MM.1S (cell line): ENCODE measurements around the gene MGAT5.

Experiments
- DNase-seq: peaks from one replicate; pipeline ENCODE4 v3.0.0-alpha.2; 2015
- H2AFZ ChIP-seq: fragments of 300-600 bp; sonication (generic); 2 replicates; pipeline ENCODE4 v1.6.0; 2016; ENCODE audit warnings: antibody characterized with exemption, low read length
- H3F3A ChIP-seq: fragments of 300-600 bp; sonication (generic); 2 replicates; pipeline ENCODE4 v1.6.1; 2016; ENCODE audit warnings: mild to moderate bottlenecking, antibody characterized with exemption, low read length, moderate library complexity, mixed read lengths; ENCODE audit not compliant: insufficient read depth
- H3K27ac ChIP-seq: fragments of 300-600 bp; sonication (generic); 2 replicates; pipeline ENCODE4 v1.5.1; 2016; ENCODE audit warnings: mild to moderate bottlenecking, low read length
- H3K27me3 ChIP-seq: fragments of 300-600 bp; sonication (generic); replicated peaks from 2 replicates; pipeline ENCODE4 v1.6.0; 2016; ENCODE audit warnings: low read length; ENCODE audit not compliant: insufficient read depth
- H3K36me3 ChIP-seq: fragments of 300-600 bp; sonication (generic); replicated peaks from 2 replicates; pipeline ENCODE4 v1.6.1; 2016; ENCODE audit warnings: mild to moderate bottlenecking, low read length, mixed read lengths; ENCODE audit not compliant: insufficient read depth
- H3K4me1 ChIP-seq: fragments of 300-600 bp; sonication (generic); 2 replicates; pipeline ENCODE4 v1.6.1; 2016; ENCODE audit warnings: low read length, mixed read lengths
- H3K4me2 ChIP-seq: fragments of 300-600 bp; sonication (generic); 2 replicates; pipeline ENCODE4 v1.6.0; 2016; ENCODE audit warnings: low read depth, low read length
- H3K4me3 ChIP-seq: fragments of 300-600 bp; sonication (generic); 2 replicates; pipeline ENCODE4 v1.5.1; 2016; ENCODE audit warnings: low read length, mixed read lengths
- H3K79me2 ChIP-seq: fragments of 300-600 bp; sonication (generic); 2 replicates; pipeline ENCODE4 v1.6.1; 2016; ENCODE audit warnings: mixed run types, low read length, mixed read lengths
- H3K9ac ChIP-seq: fragments of 300-600 bp; sonication (generic); 2 replicates; pipeline ENCODE4 v1.6.1; 2016; ENCODE audit warnings: low read length, mixed read lengths
- H3K9me2 ChIP-seq: fragments of 300-600 bp; sonication (generic); replicated peaks from 2 replicates; pipeline ENCODE4 v1.6.1; 2016; ENCODE audit warnings: mild to moderate bottlenecking, low read length, mixed read lengths; ENCODE audit not compliant: insufficient read depth
- H3K9me3 ChIP-seq: fragments of 300-600 bp; sonication (generic); replicated peaks from 2 replicates; pipeline ENCODE4 v1.6.1; 2016; ENCODE audit warnings: mild to moderate bottlenecking, low read length, mixed read lengths; ENCODE audit not compliant: insufficient read depth
- H4K20me1 ChIP-seq: fragments of 300-600 bp; sonication (generic); 2 replicates; pipeline ENCODE4 v1.6.1; 2016; ENCODE audit warnings: mild to moderate bottlenecking, low read length, moderate library complexity, mixed read lengths; ENCODE audit not compliant: insufficient read depth
- EZH2 ChIP-seq: fragments of 300-600 bp; sonication (generic); optimal IDR thresholded peaks from 2 replicates; pipeline ENCODE3; 2017; ENCODE audit warnings: low read depth, mild to moderate bottlenecking, antibody characterized with exemption, low read length, mixed read lengths
- EZH2phosphoT487 ChIP-seq: fragments of 300-600 bp; sonication (generic); IDR thresholded peaks from 2 replicates; pipeline ENCODE4 v1.6.1; 2018; ENCODE audit warnings: antibody characterized with exemption, low read length
- TF ChIP-seq, protein P1 (sequence below): fragments of 300-600 bp; sonication (generic); IDR thresholded peaks from 2 replicates; pipeline ENCODE4 v1.5.1; 2016; ENCODE audit warnings: antibody characterized with exemption, low read length, mixed read lengths

Gene MGAT5

DNA sequence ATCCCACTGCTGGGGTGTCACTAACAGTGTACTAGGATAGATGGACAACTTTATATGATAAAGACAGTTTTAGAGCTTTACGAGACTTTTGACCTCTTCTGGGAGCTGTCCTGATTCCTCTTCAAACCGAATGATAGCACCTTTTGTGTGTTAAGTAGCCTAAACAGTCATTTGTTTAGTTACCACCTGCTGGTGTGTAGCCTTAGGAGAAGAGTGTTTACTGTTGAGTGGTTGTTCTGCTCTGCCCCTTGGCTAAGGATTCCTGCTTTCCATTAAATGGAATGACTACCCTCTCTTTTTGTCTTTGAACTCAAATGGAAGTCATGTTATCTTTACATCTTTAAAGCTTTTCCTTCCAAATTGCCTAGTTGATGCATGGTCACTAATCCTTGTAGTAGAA lies 28.0 kb upstream of the MGAT5 start:
- Histone ChIP-seq H4K20me1 (no peaks in the 10 kb centered on the region), H3K4me3 (no peak overlapping the region), H3K4me2 (no peak overlapping the region), H3K27ac (no peak overlapping the region), H3K27me3 (no peaks in the 10 kb centered on the region), H3K79me2 (peaks cover 98% of the 10 kb centered on the region), H3K9me3 (no peaks in the 10 kb centered on the region), H3K36me3 (no peaks in the 10 kb centered on the region), H3F3A (no peaks in the 10 kb centered on the region), H3K4me1 (peaks cover 20% of the 10 kb centered on the region), H3K9ac (no peak overlapping the region), H3K9me2 (no peaks in the 10 kb centered on the region), H2AFZ (no peak overlapping the region)
- no peak for DNase-seq
- no peak for TF ChIP-seq EZH2phosphoT487
- TF ChIP-seq, protein P1, sequence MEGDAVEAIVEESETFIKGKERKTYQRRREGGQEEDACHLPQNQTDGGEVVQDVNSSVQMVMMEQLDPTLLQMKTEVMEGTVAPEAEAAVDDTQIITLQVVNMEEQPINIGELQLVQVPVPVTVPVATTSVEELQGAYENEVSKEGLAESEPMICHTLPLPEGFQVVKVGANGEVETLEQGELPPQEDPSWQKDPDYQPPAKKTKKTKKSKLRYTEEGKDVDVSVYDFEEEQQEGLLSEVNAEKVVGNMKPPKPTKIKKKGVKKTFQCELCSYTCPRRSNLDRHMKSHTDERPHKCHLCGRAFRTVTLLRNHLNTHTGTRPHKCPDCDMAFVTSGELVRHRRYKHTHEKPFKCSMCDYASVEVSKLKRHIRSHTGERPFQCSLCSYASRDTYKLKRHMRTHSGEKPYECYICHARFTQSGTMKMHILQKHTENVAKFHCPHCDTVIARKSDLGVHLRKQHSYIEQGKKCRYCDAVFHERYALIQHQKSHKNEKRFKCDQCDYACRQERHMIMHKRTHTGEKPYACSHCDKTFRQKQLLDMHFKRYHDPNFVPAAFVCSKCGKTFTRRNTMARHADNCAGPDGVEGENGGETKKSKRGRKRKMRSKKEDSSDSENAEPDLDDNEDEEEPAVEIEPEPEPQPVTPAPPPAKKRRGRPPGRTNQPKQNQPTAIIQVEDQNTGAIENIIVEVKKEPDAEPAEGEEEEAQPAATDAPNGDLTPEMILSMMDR: no peak
- no peak for TF ChIP-seq EZH2

DNA sequence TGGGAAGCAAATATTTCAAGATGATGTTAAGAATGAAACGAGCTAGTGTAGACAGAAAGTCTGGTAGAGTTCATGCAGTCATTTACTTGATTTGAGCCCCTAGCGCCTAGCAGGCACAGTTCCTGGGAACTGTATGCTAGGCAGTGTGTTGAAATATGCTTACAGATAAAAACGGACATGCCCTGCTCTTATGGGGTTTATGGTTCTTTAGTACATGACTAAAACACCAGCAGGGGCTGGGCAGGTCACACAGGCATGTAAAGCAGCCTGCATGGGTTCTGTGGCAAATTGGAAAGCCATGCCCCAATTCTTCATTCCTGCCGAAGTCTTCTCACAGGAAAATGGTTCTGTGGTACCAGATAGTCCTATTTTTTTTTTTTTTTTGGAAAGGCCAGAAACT lies 27.3 kb upstream of the MGAT5 start:
- H3K4me1 ChIP-seq: peaks cover 28% of the 10 kb centered on the region
- no peaks in the 10 kb centered on the region for H3K36me3 ChIP-seq
- DNase-seq: no peak
- no peak overlapping the region for H2AFZ ChIP-seq
- no peaks in the 10 kb centered on the region for H3K27me3 ChIP-seq
- H4K20me1 ChIP-seq: no peaks in the 10 kb centered on the region
- no peak overlapping the region for H3K4me3 ChIP-seq
- no peak overlapping the region for H3K4me2 ChIP-seq
- H3K27ac ChIP-seq: no peak overlapping the region
- TF ChIP-seq EZH2phosphoT487: no peak
- TF ChIP-seq, protein P1: no peak
- TF ChIP-seq EZH2: no peak
- no peak overlapping the region for H3K9ac ChIP-seq
- no peaks in the 10 kb centered on the region for H3F3A ChIP-seq
- H3K9me2 ChIP-seq: no peaks in the 10 kb centered on the region
- peaks cover 98% of the 10 kb centered on the region for H3K79me2 ChIP-seq
- H3K9me3 ChIP-seq: no peaks in the 10 kb centered on the region

DNA sequence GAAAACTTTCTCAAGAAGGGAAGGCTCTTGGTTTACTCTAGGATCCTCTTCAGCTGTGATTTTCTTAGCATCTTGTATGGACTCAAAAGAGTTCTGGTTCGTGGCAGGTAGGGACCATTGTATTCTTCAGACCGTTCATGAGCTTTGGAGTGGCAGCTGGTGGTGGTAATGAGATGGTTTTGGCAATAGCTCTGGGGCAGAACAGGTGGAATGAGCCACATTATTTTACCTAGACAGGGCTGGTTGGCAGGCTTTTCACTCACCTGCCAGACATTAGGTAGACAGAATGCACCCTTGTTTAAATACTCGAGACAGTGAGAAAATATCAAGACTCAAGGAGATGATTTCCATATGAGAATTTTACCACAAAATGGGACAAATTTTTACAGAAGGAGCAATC lies 26.2 kb upstream of the MGAT5 start:
- H3F3A ChIP-seq: peaks cover 7% of the 10 kb centered on the region
- TF ChIP-seq EZH2 (no peak), EZH2phosphoT487 (no peak)
- TF ChIP-seq, protein P1: no peak
- no peaks in the 10 kb centered on the region for H3K36me3 ChIP-seq
- H3K9me2 ChIP-seq: no peaks in the 10 kb centered on the region
- no peak for DNase-seq
- H3K4me2 ChIP-seq: no peak overlapping the region
- no peak overlapping the region for H2AFZ ChIP-seq
- peaks cover 98% of the 10 kb centered on the region for H3K79me2 ChIP-seq
- H4K20me1 ChIP-seq: no peaks in the 10 kb centered on the region
- H3K9me3 ChIP-seq: no peaks in the 10 kb centered on the region
- no peak overlapping the region for H3K27ac ChIP-seq
- no peaks in the 10 kb centered on the region for H3K27me3 ChIP-seq
- H3K4me1 ChIP-seq: peaks cover 38% of the 10 kb centered on the region
- H3K4me3 ChIP-seq: no peak overlapping the region
- no peak overlapping the region for H3K9ac ChIP-seq
